K562 (cell line): ENCODE data around the gene ABCC10. TPM values are rescaled to one million over a fixed set of nuclear protein-coding genes. Genes with fewer than 3 reads are reported as not detected.

Experiments
- ATAC-seq: fragments of 200-7000 bp; cut with Tn5 transposase; 3 replicates; pipeline ENCODE4 v1.9.1; 2020; ENCODE audit warnings: moderate library complexity
- BruUV-seq: library from RNA; stranded (reverse); fragments of 400-500 nt; replicated peaks from 2 replicates; lab custom pipeline; 2021; lab: Mats Ljungman, UMichigan
- CTCF ChIA-PET: fragments of 300-600 bp; formaldehyde crosslinking; extraction: SDS; loops from one replicate; lab custom pipeline; 2021; ENCODE audit warnings: low intra/inter-chr PET ratio; lab: Yijun Ruan, JAX
- POLR2A ChIA-PET: fragments of 300-600, 350-650 bp; sonication (Branson Sonifier 250); formaldehyde crosslinking; extraction: SDS; loops from one replicate; lab custom pipeline; 2021; ENCODE audit warnings: antibody characterized with exemption, inconsistent platforms; lab: Yijun Ruan, JAX
- DNase-seq, 4 experiments: peaks; one replicate each; pipeline versions ENCODE4 v3.0.0 to v3.0.0-alpha.2; 2011 to 2018; ENCODE audit warnings: low spot score in 3 of 4, mixed read lengths in 3 of 4; ENCODE audit errors: extremely low read depth in 1 of 4
- FAIRE-seq: peaks from 2 replicates; lab custom pipeline; 2011; peaks lifted over from hg19 to GRCh38; lab: Jason Lieb, UNC
- H2AFZ ChIP-seq: 2 replicates; pipeline ENCODE4 v1.6.0; 2011; ENCODE audit warnings: low read depth, low read length, control low read depth, inconsistent platforms
- H3K27ac ChIP-seq: fragments of 200-600 bp; 3 replicates; pipeline ENCODE4 v1.8.0; 2011; ENCODE audit warnings: low read depth, mild to moderate bottlenecking, control low read depth, inconsistent platforms, low read length, moderate library complexity, mixed read lengths; ENCODE audit errors: extremely low read depth
- H3K27me3 ChIP-seq, 2 experiments: fragments of 300-600 bp in 1 of 2; 2 replicates in 1 of 2; 3 replicates in 1 of 2; pipeline versions ENCODE4 v1.6.0 to v1.8.0; 2011; ENCODE audit warnings: inconsistent platforms in 2 of 2, low read length in 2 of 2, mild to moderate bottlenecking in 1 of 2, mixed read lengths in 1 of 2, moderate library complexity in 1 of 2; ENCODE audit not compliant: control insufficient read depth in 2 of 2, insufficient read depth in 2 of 2
- H3K36me3 ChIP-seq: fragments of 300-600 bp; 3 replicates; pipeline ENCODE4 v1.8.0; 2011; ENCODE audit warnings: mild to moderate bottlenecking, low read length, inconsistent platforms; ENCODE audit not compliant: control insufficient read depth, insufficient read depth
- H3K4me1 ChIP-seq, 2 experiments: fragments of 200-600 bp in 1 of 2; replicated peaks in 1 of 2; 2 replicates in 1 of 2; 3 replicates in 1 of 2; pipeline versions ENCODE4 v1.5.1 to v1.8.0; 2011; ENCODE audit warnings: inconsistent platforms in 2 of 2, low read length in 2 of 2, mild to moderate bottlenecking in 1 of 2, mixed read lengths in 1 of 2, moderate library complexity in 1 of 2; ENCODE audit not compliant: control insufficient read depth in 2 of 2, insufficient read depth in 2 of 2
- H3K4me2 ChIP-seq: 2 replicates; pipeline ENCODE4 v1.6.1; 2011; ENCODE audit warnings: low read length, control low read depth, inconsistent platforms, mixed read lengths; ENCODE audit not compliant: insufficient read depth
- H3K4me3 ChIP-seq: fragments of 200-600 bp; sonication (generic), shearing (Covaris generic); 2 replicates; pipeline ENCODE4 v1.5.1; 2016; ENCODE audit warnings: control low read depth, inconsistent platforms
- H3K79me2 ChIP-seq: fragments of 200-600 bp; 3 replicates; pipeline ENCODE4 v1.8.0; 2011; ENCODE audit warnings: low read length, inconsistent platforms; ENCODE audit not compliant: control insufficient read depth, insufficient read depth
- H3K9ac ChIP-seq, 2 experiments: 2 replicates each; pipeline versions ENCODE4 v1.6.0 to v1.6.1; 2011; ENCODE audit warnings: low read depth in 2 of 2, low read length in 2 of 2, control low read depth in 1 of 2, inconsistent platforms in 1 of 2, mild to moderate bottlenecking in 1 of 2, mixed read lengths in 1 of 2; ENCODE audit not compliant: insufficient read depth in 1 of 2
- H3K9me1 ChIP-seq: one replicate; pipeline ENCODE4 v1.6.0; 2011; ENCODE audit warnings: inconsistent platforms, mild to moderate bottlenecking, low read length, moderate library complexity; ENCODE audit not compliant: control insufficient read depth, insufficient read depth
- H3K9me3 ChIP-seq: replicated peaks from 2 replicates; pipeline ENCODE4 v1.5.1; 2011; ENCODE audit warnings: low read depth, low read length, inconsistent platforms; ENCODE audit not compliant: control insufficient read depth, insufficient read depth
- H4K20me1 ChIP-seq: replicated peaks from 2 replicates; pipeline ENCODE4 v1.6.1; 2011; ENCODE audit warnings: low read length, inconsistent platforms, mixed read lengths; ENCODE audit not compliant: control insufficient read depth, insufficient read depth
- ETV5 ChIP-seq: sonication (generic); formaldehyde crosslinking; IDR thresholded peaks from 2 replicates; pipeline ENCODE4 v1.4.0; 2020; ENCODE audit warnings: low read depth, mild to moderate bottlenecking, missing genetic modification reagents
- RBM25 ChIP-seq: fragments of 200-400 bp; formaldehyde crosslinking; IDR thresholded peaks from 2 replicates; pipeline ENCODE4 v1.6.1; 2018; ENCODE audit warnings: low read length, low read depth, moderate library complexity; ENCODE audit not compliant: severe bottlenecking
- ZNF146 ChIP-seq: IDR thresholded peaks from one replicate; pipeline ENCODE4 v1.6.1; 2018; ENCODE audit warnings: missing compliant biosample characterization; ENCODE audit not compliant: unreplicated experiment
- ZNF3 ChIP-seq: fragments of 250-450 bp; sonication (Bioruptor Pico); IDR thresholded peaks from 2 replicates; pipeline ENCODE4 v1.5.0; 2021; ENCODE audit warnings: mild to moderate bottlenecking, moderate library complexity
- ZNF583 ChIP-seq: fragments of 250-450 bp; sonication (Bioruptor Pico); IDR thresholded peaks from 2 replicates; pipeline ENCODE4 v1.4.0; 2020
- WGBS: fragments of 100-300 bp; shearing (Covaris generic); methylation state at CpG from one replicate; pipeline ENCODE4 v1.1.6; 2016; ENCODE audit warnings: low coverage, mixed read lengths; ENCODE audit not compliant: insufficient coverage; ENCODE audit errors: missing lambda C conversion rate; 5-methylcytosine and 5-hydroxymethylcytosine counted together
- in situ Hi-C: fragments of 300-500 bp; cut with MboI; formaldehyde crosslinking; loops from 4 replicates; pipeline ENCODE4 v1.15.0; 2018; ENCODE audit warnings: inconsistent platforms, mixed read lengths
- intact Hi-C: fragments of 100-400 bp; cut with micrococcal nuclease; formaldehyde crosslinking; loops from 2 replicates; pipeline ENCODE4 v1.14.2; 2022
- polyA plus RNA-seq, 8 experiments: library from polyadenylated mRNA; depleted of rRNA in 4 of 8; stranded (reverse) in 5 of 8; unstranded in 3 of 8; fragments of >200 nt; fragmentation: Nextera tagmentation in 2 of 8; fragmentation: Illumina TruSeq in 1 of 8; extraction: Ambion mirVana in 2 of 8; extraction: Trizol in 1 of 8; gene quantifications; 2 replicates each; pipeline versions ENCODE4 v1.2.1 to v1.2.3, GENCODE V29; 2011 to 2014; ENCODE audit warnings: inconsistent platforms in 1 of 8, missing spikeins in 1 of 8
- total RNA-seq, 7 experiments: library from RNA; depleted of rRNA in 6 of 7; stranded (reverse); fragments of >200 nt in 6 of 7; fragmentation: Illumina TruSeq in 2 of 7; extraction: Trizol in 2 of 7; gene quantifications; 2 replicates each; pipeline versions ENCODE4 v1.2.1 to v1.2.3, GENCODE V29; 2011 to 2021; ENCODE audit warnings: low replicate concordance in 1 of 7
- TF ChIP-seq, protein P1 (sequence below): fragments of 250-450 bp; sonication (Bioruptor Pico); IDR thresholded peaks from 2 replicates; pipeline ENCODE4 v1.6.1; 2021; ENCODE audit warnings: mild to moderate bottlenecking

Gene ABCC10
- total and polyA plus RNA-seq, 9 of the 15 experiments (the other 6 are each of a cell fraction or from before 2014, with no cell fraction given) = 2.4 to 29.1 (median 13.7) TPM

DNA sequence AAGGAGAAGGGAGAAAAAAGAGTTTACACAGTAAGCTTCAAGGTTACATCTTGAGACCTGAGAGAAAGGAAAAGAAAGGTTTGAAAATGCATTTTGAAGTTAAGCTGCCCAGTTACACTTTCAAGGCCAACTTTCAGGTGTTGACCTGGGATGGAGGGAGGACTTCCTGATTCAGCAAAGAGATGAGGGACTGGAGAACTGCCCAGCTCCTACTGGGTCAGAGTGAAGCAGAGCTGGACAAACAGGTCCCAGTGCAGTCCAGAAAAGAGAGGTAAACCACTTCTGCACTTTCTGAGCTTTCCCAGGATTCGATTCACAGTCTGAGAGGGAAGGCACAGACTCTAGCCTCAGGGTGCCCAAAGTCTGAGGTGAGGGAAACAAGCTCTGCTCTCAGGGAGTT, 44.1 kb downstream of the ABCC10 start (continued):
- TF ChIP-seq, protein P1, sequence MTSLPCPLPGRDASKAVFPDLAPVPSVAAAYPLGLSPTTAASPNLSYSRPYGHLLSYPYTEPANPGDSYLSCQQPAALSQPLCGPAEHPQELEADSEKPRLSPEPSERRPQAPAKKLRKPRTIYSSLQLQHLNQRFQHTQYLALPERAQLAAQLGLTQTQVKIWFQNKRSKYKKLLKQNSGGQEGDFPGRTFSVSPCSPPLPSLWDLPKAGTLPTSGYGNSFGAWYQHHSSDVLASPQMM (CRISPR knock-in tag) = no peak

DNA sequence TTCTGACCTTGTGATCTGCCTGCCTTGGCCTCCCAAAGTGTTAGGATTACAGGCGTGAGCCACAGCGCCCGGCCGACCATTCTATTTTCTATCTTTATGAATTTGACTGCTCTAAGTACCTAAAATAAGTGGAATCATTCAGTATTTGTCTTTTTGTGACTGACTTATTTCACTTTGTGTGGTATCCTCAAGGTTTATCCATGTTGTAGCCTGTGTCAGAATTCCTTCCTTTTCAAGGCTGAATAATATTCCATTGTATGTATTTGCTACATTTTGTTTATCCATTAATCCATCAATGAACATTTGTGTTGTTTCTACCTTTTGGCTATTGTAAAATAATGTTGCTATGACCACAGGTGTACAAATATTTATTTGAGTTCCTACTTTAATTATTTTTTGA, 45.2 kb downstream of the ABCC10 start:
- CTCF ChIA-PET = interaction anchor here (1.1 kb wide), 1 partner anchor 12 kb away, joined by 3 read pairs; no protein-coding TSS in a partner anchor

More for the DNA sequence above, 45.2 kb downstream of the ABCC10 start:
- no peak for TF ChIP-seq ZNF3 (CRISPR knock-in tag)
- TF ChIP-seq ZNF146 (CRISPR knock-in tag) = peak; percentile 82
- peak; percentile 55 for TF ChIP-seq RBM25
- no peak for TF ChIP-seq ZNF583
- no peak for TF ChIP-seq ETV5 (CRISPR knock-in tag)
- in situ Hi-C loops (no loop called here), intact Hi-C loops (no loop called here)
- ATAC-seq = no peak
- Histone ChIP-seq H3K9me1 (no peaks in the 10 kb centered on the region), H2AFZ (no peak overlapping the region), H3K9me3 (no peaks in the 10 kb centered on the region), H3K27me3 (no peaks in the 10 kb centered on the region), H3K9ac (no peak overlapping the region), H4K20me1 (no peaks in the 10 kb centered on the region), H3K4me2 (no peak overlapping the region), H3K79me2 (no peaks in the 10 kb centered on the region), H3K36me3 (no peaks in the 10 kb centered on the region), H3K4me1 (no peaks in the 10 kb centered on the region; a peak in 2 of 5 replicates), H3K27ac (no peak overlapping the region), H3K4me3 (no peak overlapping the region)
- POLR2A ChIA-PET = no interaction called here
- no TSS peak for BruUV-seq
- no peak for FAIRE-seq
- DNase-seq = no peak
- 90% methylated on average over 4 of the region's 4 CpGs for WGBS
